Aorta (tissue), 5 donors: ENCODE results near the gene GSK3B. TPM values are rescaled to one million over a fixed set of nuclear protein-coding genes. Genes with fewer than 3 reads are reported as not detected.
A peak's percentile ranks its signal among the peaks of the same experiment; 100 is the strongest.

ENCODE experiments used
- ATAC-seq: fragments of 200-7000 bp; cut with Tn5 transposase; one replicate; pipeline ENCODE4 v1.9.1; 2022; ENCODE audit warnings: moderate library complexity; ENCODE audit not compliant: low FRiP score
- DNase-seq, 2 donors: peaks; one replicate each; pipeline ENCODE4 v3.0.0-alpha.2; 2020
- H3K27ac ChIP-seq, 2 donors: one replicate each; pipeline ENCODE4 v1.5.1; 2013; ENCODE audit warnings: low read length in 2 of 2, mild to moderate bottlenecking in 2 of 2, moderate library complexity in 2 of 2, control low read depth in 1 of 2, inconsistent platforms in 1 of 2, low read depth in 1 of 2
- H3K27me3 ChIP-seq, 2 donors: one replicate each; pipeline ENCODE4 v1.6.1; 2013; ENCODE audit warnings: control low read depth in 1 of 2, low read length in 1 of 2, mild to moderate bottlenecking in 1 of 2, moderate library complexity in 1 of 2; ENCODE audit not compliant: insufficient read depth in 2 of 2, control insufficient read depth in 1 of 2
- H3K36me3 ChIP-seq, 2 donors: one replicate each; pipeline ENCODE4 v1.6.1; 2013; ENCODE audit warnings: control low read depth in 1 of 2, low read length in 1 of 2, mild to moderate bottlenecking in 1 of 2; ENCODE audit not compliant: insufficient read depth in 2 of 2, control insufficient read depth in 1 of 2
- H3K4me1 ChIP-seq, 2 donors: one replicate each; pipeline ENCODE4 v1.6.1; 2013; ENCODE audit warnings: low read length in 2 of 2, control low read depth in 1 of 2, mild to moderate bottlenecking in 1 of 2, moderate library complexity in 1 of 2; ENCODE audit not compliant: insufficient read depth in 2 of 2, control insufficient read depth in 1 of 2
- H3K4me3 ChIP-seq, 2 donors: one replicate each; pipeline ENCODE4 v1.5.1; 2013; ENCODE audit warnings: low read length in 2 of 2, control low read depth in 1 of 2, mild to moderate bottlenecking in 1 of 2
- H3K9me3 ChIP-seq: one replicate; pipeline ENCODE4 v1.6.1; 2013; ENCODE audit warnings: mild to moderate bottlenecking, low read length; ENCODE audit not compliant: control insufficient read depth
- WGBS, 2 donors: extraction: QIAGEN DNeasy Blood & Tissue Kit; methylation state at CpG; one replicate each; pipeline ENCODE4 v1.1.7; 2013; 5-methylcytosine and 5-hydroxymethylcytosine counted together
- intact Hi-C, 2 donors: fragments of 100-400 bp; cut with DNase I; formaldehyde crosslinking; loops; one replicate each; pipeline versions ENCODE4 v1.14.2 to v1.15.0; 2022
- polyA plus RNA-seq, 2 donors: library from polyadenylated mRNA; stranded (reverse); fragments of 200-250 nt; gene quantifications; one replicate each; pipeline ENCODE4 v1.2.3, GENCODE V29; 2013
- total RNA-seq, 2 donors: library from RNA; stranded (reverse); fragmentation: NEBNext Ultra II Directional; extraction: Animal tissue kit (Norgen Biotek cat#: 25700); gene quantifications; one replicate each; pipeline ENCODE4 v1.2.1, GENCODE V29; 2021
- donor health status: healthy with polysubstance abuse.
- donor health status: Bipolar disorder and iron deficiency.
- donor health status: DM: no; HTN: no; CAD: no.
- donor health status: DM: no; HTN: no; CAD: no.
- donor health status: DM: yes; HTN: yes; CAD: no.

GSK3B gene
- total and polyA plus RNA-seq, 4 donors = 4.5 to 37.8 (median 19.9) TPM

GRCh38 chr3:119783883-119784282, 310.4 kb downstream of the GSK3B start:
- intact Hi-C loops = no loop called here
- Histone ChIP-seq H3K4me3 (no peak overlapping the region), H3K4me1 (no peaks in the 10 kb centered on the region), H3K36me3 (no peaks in the 10 kb centered on the region), H3K27ac (no peak overlapping the region), H3K9me3 (no peaks in the 10 kb centered on the region), H3K27me3 (no peaks in the 10 kb centered on the region)
- WGBS, 2 donors = 63 to 71% methylated on average over 7 of the region's 7 CpGs
- ATAC-seq = no peak
- no peak for DNase-seq

- Histone ChIP-seq H3K9me3 (no peaks in the 10 kb centered on the region), H3K27ac (no peak overlapping the region), H3K4me3 (no peak overlapping the region), H3K4me1 (no peaks in the 10 kb centered on the region), H3K27me3 (no peaks in the 10 kb centered on the region), H3K36me3 (no peaks in the 10 kb centered on the region)
- intact Hi-C loops = no loop called here
- 58 to 63% methylated on average over 2 of the region's 2 CpGs for WGBS, 2 donors
- ATAC-seq (no peak), DNase-seq (no peak)
These were observed 311.0 kb downstream of the GSK3B start for GRCh38 chr3:119783255-119783654.

- Histone ChIP-seq H3K36me3 (no peaks in the 10 kb centered on the region), H3K4me1 (no peaks in the 10 kb centered on the region), H3K27ac (no peak overlapping the region), H3K9me3 (no peaks in the 10 kb centered on the region), H3K4me3 (no peak overlapping the region), H3K27me3 (no peaks in the 10 kb centered on the region)
- intact Hi-C loops = no loop called here
- ATAC-seq = no peak
- no peak for DNase-seq
- WGBS, 2 donors = 86 to 92% methylated on average over 1 of the region's 1 CpG
These were observed 311.8 kb downstream of the GSK3B start for GRCh38 chr3:119782460-119782859.

GRCh38 chr3:119781330-119782198, 312.7 kb downstream of the GSK3B start, which contains the start of gene NR1I2:
Gene NR1I2 (plus strand): TSS chr3:119782101.
- intact Hi-C loops = no loop called here
- Histone ChIP-seq H3K4me1 (no peaks in the 10 kb centered on the region), H3K9me3 (no peaks in the 10 kb centered on the region), H3K27me3 (no peaks in the 10 kb centered on the region), H3K36me3 (no peaks in the 10 kb centered on the region), H3K4me3 (no peak within 1 kb of the TSS), H3K27ac (no peak within 1 kb of the TSS)
- WGBS, 2 donors = 88% methylated on average over 10 of the region's 10 CpGs
- DNase-seq (no peak), ATAC-seq (peak; percentile 29)

GRCh38 chr3:119779731-119780383, 314.4 kb downstream of the GSK3B start:
- ATAC-seq (no peak), DNase-seq (no peak)
- H3K27me3 ChIP-seq = no peaks in the 10 kb centered on the region
- no peaks in the 10 kb centered on the region for H3K9me3 ChIP-seq
- H3K4me1 ChIP-seq = no peaks in the 10 kb centered on the region
- no peaks in the 10 kb centered on the region for H3K36me3 ChIP-seq
- intact Hi-C loops = no loop called here
- no peak overlapping the region for H3K27ac ChIP-seq
- H3K4me3 ChIP-seq = no peak overlapping the region
- 64 to 68% methylated on average over 2 of the region's 2 CpGs for WGBS, 2 donors

GRCh38 chr3:119778811-119779210, 315.4 kb downstream of the GSK3B start:
- ATAC-seq (no peak), DNase-seq (no peak)
- H3K4me1 ChIP-seq = peaks cover 0 to 2% of the 10 kb centered on the region in 2 donors
- H3K9me3 ChIP-seq = no peaks in the 10 kb centered on the region
- H3K27ac ChIP-seq = no peak overlapping the region
- 85 to 86% methylated on average over 2 of the region's 2 CpGs for WGBS, 2 donors
- H3K27me3 ChIP-seq = no peaks in the 10 kb centered on the region
- H3K36me3 ChIP-seq = no peaks in the 10 kb centered on the region
- intact Hi-C loops = no loop called here
- no peak overlapping the region for H3K4me3 ChIP-seq

- intact Hi-C loops = no loop called here
- Histone ChIP-seq H3K36me3 (no peaks in the 10 kb centered on the region), H3K4me3 (no peak overlapping the region), H3K9me3 (no peaks in the 10 kb centered on the region), H3K27me3 (no peaks in the 10 kb centered on the region), H3K27ac (no peak overlapping the region), H3K4me1 (peaks cover 0 to 2% of the 10 kb centered on the region in 2 donors)
- ATAC-seq = no peak
- 96 to 97% methylated on average over 1 of the region's 1 CpG for WGBS, 2 donors
- DNase-seq = no peak
These were observed 316.1 kb downstream of the GSK3B start for GRCh38 chr3:119778176-119778575.

GRCh38 chr3:119776304-119776703, 317.9 kb downstream of the GSK3B start:
- Histone ChIP-seq H3K9me3 (no peaks in the 10 kb centered on the region), H3K4me3 (no peak overlapping the region), H3K27ac (no peak overlapping the region), H3K36me3 (no peaks in the 10 kb centered on the region), H3K27me3 (no peaks in the 10 kb centered on the region), H3K4me1 (peaks cover 0 to 2% of the 10 kb centered on the region in 2 donors)
- ATAC-seq (no peak), DNase-seq (no peak)
- intact Hi-C loops = no loop called here
- 71 to 73% methylated on average over 1 of the region's 1 CpG for WGBS, 2 donors

GRCh38 chr3:119774444-119774843, 319.8 kb downstream of the GSK3B start:
- no peak for DNase-seq
- no peaks in the 10 kb centered on the region for H3K27me3 ChIP-seq
- peaks cover 0 to 2% of the 10 kb centered on the region in 2 donors for H3K4me1 ChIP-seq
- no peak for ATAC-seq
- intact Hi-C loops = no loop called here
- H3K36me3 ChIP-seq = no peaks in the 10 kb centered on the region
- H3K9me3 ChIP-seq = no peaks in the 10 kb centered on the region
- 12% methylated on average over 2 of the region's 2 CpGs for WGBS, 2 donors
- no peak overlapping the region for H3K4me3 ChIP-seq
- H3K27ac ChIP-seq = no peak overlapping the region
